ENCODE results near the gene GAD1. TPM values are rescaled to one million over a fixed set of nuclear protein-coding genes. Genes with fewer than 3 reads are reported as not detected.

GAD1 gene
- total and polyA plus RNA-seq, 2 of the 8 experiments (the other 6 are each of a cell fraction or from before 2014, with no cell fraction given): 0.65 to 1.0 TPM

DNA sequence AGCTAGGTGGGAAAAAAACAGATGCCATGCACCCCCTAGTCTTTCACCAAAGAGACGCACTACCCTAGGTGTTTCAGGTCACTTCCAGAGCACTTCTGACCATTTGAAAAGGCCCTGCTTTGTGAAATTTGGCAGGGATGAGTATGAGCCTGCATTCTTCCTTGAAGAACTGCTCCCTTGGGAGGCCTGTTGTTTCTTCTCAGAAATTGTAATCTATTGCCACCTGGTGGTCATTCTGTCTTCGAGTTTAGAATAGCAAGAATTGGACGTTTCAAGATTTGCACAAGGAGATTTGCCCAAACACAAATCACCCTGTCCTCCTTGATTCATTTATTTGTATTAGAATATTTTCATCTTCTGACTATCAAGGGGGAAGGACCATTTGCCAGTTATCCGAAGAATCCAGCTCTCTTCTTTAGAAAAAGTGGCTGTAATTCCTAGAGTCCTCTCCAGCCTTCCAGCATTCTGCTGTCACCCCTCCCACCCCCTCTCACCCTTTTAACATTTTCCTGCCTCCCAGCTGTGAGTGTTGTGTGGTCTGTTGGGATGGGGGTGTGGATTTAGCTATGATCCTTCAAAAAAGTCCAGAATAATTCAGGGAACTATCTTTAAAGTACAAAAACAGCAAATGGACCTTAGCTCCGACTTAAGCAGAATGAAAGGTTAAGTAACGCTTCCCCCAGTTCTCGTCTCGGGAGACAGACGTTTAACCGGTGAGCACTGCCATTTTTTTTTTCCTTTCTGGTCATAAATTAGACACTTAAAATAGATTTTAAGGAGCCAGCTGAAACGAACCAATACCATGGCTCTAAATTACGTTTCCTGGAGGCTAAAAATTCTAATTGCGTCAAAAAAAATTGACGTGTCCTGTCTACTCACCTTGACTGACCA lies 3.7 kb upstream of the GAD1 start:
- Histone ChIP-seq H2BK15ac (ENCODE audit: low read length) (no peak overlapping the region), H3K4me2 (ENCODE audit: insufficient read depth in 1 of 2, low read depth in 2 of 2, low read length in 2 of 2) (peak overlapping the region; percentile 76 to 89), H2BK120ac (replicated peaks; ENCODE audit: low read depth, low read length) (no peak overlapping the region), H3K4me3 (ENCODE audit: extremely low read depth in 1 of 4, insufficient read depth in 2 of 4, low read depth in 3 of 4, low read length in 4 of 4) (peak overlapping the region; percentile 35 to 70 (median 46); a peak in 7 of 8 replicates), H3K36me3 (ENCODE audit: control insufficient read depth in 2 of 4, insufficient read depth in 4 of 4, low read length in 3 of 4) (no peaks in the 10 kb centered on the region; a peak in 1 of 8 replicates), H3K56ac (replicated peaks; ENCODE audit: insufficient read length, low read depth, low read length) (no peak overlapping the region), H3K14ac (ENCODE audit: insufficient read length) (no peak overlapping the region), H3K4ac (replicated peaks; ENCODE audit: insufficient read length, low read depth, low read length) (no peak overlapping the region), H3K9ac (replicated peaks in 1 of 4; ENCODE audit: extremely low read depth in 1 of 4, low read depth in 3 of 4, low read length in 3 of 4) (no peak overlapping the region), H3K23me2 (ENCODE audit: low read depth, low read length) (peaks cover 35% of the 10 kb centered on the region), H4K8ac (ENCODE audit: extremely low read depth, insufficient read depth, low read length) (no peak overlapping the region), H3K79me2 (ENCODE audit: control insufficient read depth in 1 of 2, insufficient read depth in 2 of 2, low read length in 2 of 2) (no peaks in the 10 kb centered on the region), H2AFZ (ENCODE audit: low read length) (0 out of 2 replicates have a peak overlapping the region, but pooled peaks have one; percentile 8), H2BK5ac (ENCODE audit: low read depth, low read length) (no peak overlapping the region), H2AK5ac (ENCODE audit: low read depth, low read length) (no peak overlapping the region), H3K27ac (ENCODE audit: low read depth, low read length) (no peak overlapping the region), H3K79me1 (ENCODE audit: low read depth, low read length) (no peaks in the 10 kb centered on the region), H4K91ac (replicated peaks; ENCODE audit: insufficient read length, low read length) (no peak overlapping the region), H3K27me3 (replicated peaks in 1 of 4; ENCODE audit: control insufficient read depth in 3 of 4, extremely low read depth in 1 of 4, insufficient read depth in 3 of 4, low read length in 3 of 4) (peaks cover 33 to 52% (median 50%) of the 10 kb centered on the region in 4 experiments), H3K9me3 (ENCODE audit: insufficient read depth in 2 of 2, low read depth in 1 of 2, low read length in 1 of 2) (no peaks in the 10 kb centered on the region), H4K5ac (ENCODE audit: insufficient read length, low read depth, low read length) (no peak overlapping the region), H4K20me1 (replicated peaks in 1 of 2; ENCODE audit: control insufficient read depth in 1 of 2, insufficient read depth in 2 of 2, low read length in 2 of 2) (peaks cover 0 to 7% of the 10 kb centered on the region in 2 experiments), H3K23ac (ENCODE audit: insufficient read length) (no peak overlapping the region), H3K18ac (ENCODE audit: extremely low read depth, low read length) (no peak overlapping the region), H2BK12ac (ENCODE audit: low read depth, low read length) (no peak overlapping the region), H3K4me1 (replicated peaks in 1 of 4; ENCODE audit: control insufficient read depth in 3 of 4, insufficient read depth in 4 of 4, low read length in 3 of 4) (peaks cover 0 to 32% (median 11%) of the 10 kb centered on the region in 4 experiments; a peak in 6 of 7 replicates), H2BK20ac (ENCODE audit: low read length) (no peak overlapping the region)
- CTCF ChIA-PET (ENCODE audit: partially characterized antibody): interaction anchor here (0.7 to 6.1 kb wide), 53 partner anchors 9 to 1784 kb away, joined by 3 to 68 read pairs (median 5); partner anchors contain the start of genes ERICH2 and SP5
- FAIRE-seq (peak; percentile 69), DNase-seq (ENCODE audit: low read depth in 1 of 2, low spot score in 2 of 2) (peak in 1 of 2 experiments; percentile 54)
- POLR2A ChIA-PET (ENCODE audit: partially characterized antibody): interaction anchor here (0.6 to 3.9 kb wide), 4 partner anchors 95 to 798 kb away, joined by 3 to 13 read pairs (median 4); no protein-coding TSS in a partner anchor
- WGBS, 2 experiments (ENCODE audit: extremely low coverage in 1 of 2, insufficient coverage in 1 of 2, insufficient read length in 1 of 2, insufficient replicate concordance in 2 of 2, low coverage in 1 of 2, low lambda C conversion rate in 2 of 2, missing lambda C conversion rate in 1 of 2): 3% methylated on average over 14 of the region's 14 CpGs; no CpG with 5 or more reads in 1 of the 2 experiments
- TF ChIP-seq, protein P1, sequence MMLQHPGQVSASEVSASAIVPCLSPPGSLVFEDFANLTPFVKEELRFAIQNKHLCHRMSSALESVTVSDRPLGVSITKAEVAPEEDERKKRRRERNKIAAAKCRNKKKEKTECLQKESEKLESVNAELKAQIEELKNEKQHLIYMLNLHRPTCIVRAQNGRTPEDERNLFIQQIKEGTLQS (IDR thresholded peaks at IDR 0.05; ENCODE audit: insufficient read depth, low read depth, low read length): no peak
- TF ChIP-seq YY1 (IDR thresholded peaks at IDR 0.05; ENCODE audit: low read depth, low read length) (0 out of 2 replicates have a peak, but pooled peaks have one; percentile 4), POLR2AphosphoS5 (IDR thresholded peaks at IDR 0.05; ENCODE audit: low read depth, low read length) (no peak), TEAD4 (IDR thresholded peaks at IDR 0.05; ENCODE audit: low read depth, low read length) (0 out of 2 replicates have a peak, but pooled peaks have one; percentile 2), RAD21 (IDR thresholded peaks at IDR 0.05 in 1 of 2, conservative IDR thresholded peaks at IDR 0.05 in 1 of 2; ENCODE audit: low read depth in 2 of 2, low read length in 2 of 2) (peak; percentile 93 to 96)
- TF ChIP-seq, protein P2, sequence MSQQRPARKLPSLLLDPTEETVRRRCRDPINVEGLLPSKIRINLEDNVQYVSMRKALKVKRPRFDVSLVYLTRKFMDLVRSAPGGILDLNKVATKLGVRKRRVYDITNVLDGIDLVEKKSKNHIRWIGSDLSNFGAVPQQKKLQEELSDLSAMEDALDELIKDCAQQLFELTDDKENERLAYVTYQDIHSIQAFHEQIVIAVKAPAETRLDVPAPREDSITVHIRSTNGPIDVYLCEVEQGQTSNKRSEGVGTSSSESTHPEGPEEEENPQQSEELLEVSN (IDR thresholded peaks at IDR 0.05): 0 out of 2 replicates have a peak, but pooled peaks have one; percentile 16
